ENCODE data around the gene PDE4B. TPM values are rescaled to one million over a fixed set of nuclear protein-coding genes. Genes with fewer than 3 reads are reported as not detected.

PDE4B gene
- polyA plus RNA-seq, 1 donor from 2014 or later: 135 TPM

- no peak overlapping the region for H3K27ac ChIP-seq (ENCODE audit: low read length)
- no peaks in the 10 kb centered on the region for H3K9me3 ChIP-seq (ENCODE audit: low read length)
- H4K20me1 ChIP-seq (ENCODE audit: insufficient read depth): no peaks in the 10 kb centered on the region
- H3K9me2 ChIP-seq (ENCODE audit: insufficient read depth, low read length): no peaks in the 10 kb centered on the region
- H3F3A ChIP-seq (ENCODE audit: insufficient read depth, low read length, poor library complexity, severe bottlenecking): no peaks in the 10 kb centered on the region
- H3K9ac ChIP-seq (ENCODE audit: low read length): no peak overlapping the region
- no peaks in the 10 kb centered on the region for H3K79me2 ChIP-seq (replicated peaks; ENCODE audit: insufficient read depth, low read length)
- no peak overlapping the region for H2AFZ ChIP-seq (ENCODE audit: low read depth, low read length)
- H3K4me2 ChIP-seq (ENCODE audit: low read length): no peak overlapping the region
- no peaks in the 10 kb centered on the region for H3K36me3 ChIP-seq (ENCODE audit: insufficient read depth, low read length)
- H3K27me3 ChIP-seq (ENCODE audit: insufficient read depth, low read depth, low read length): no peaks in the 10 kb centered on the region
- TF ChIP-seq RAD21 (conservative IDR thresholded peaks at IDR 0.05) (no peak), SMC3 (conservative IDR thresholded peaks at IDR 0.05; ENCODE audit: poor library complexity) (no peak), REST (IDR thresholded peaks at IDR 0.05; ENCODE audit: borderline replicate concordance) (no peak), CTCF (IDR thresholded peaks at IDR 0.05; ENCODE audit: poor library complexity, severe bottlenecking) (no peak), TAF1 (IDR thresholded peaks at IDR 0.05; ENCODE audit: low read depth) (no peak), POLR2AphosphoS5 (IDR thresholded peaks at IDR 0.05) (no peak), EZH2 (IDR thresholded peaks at IDR 0.05; ENCODE audit: borderline replicate concordance, insufficient read depth, low read length, poor library complexity, severe bottlenecking) (no peak), MXI1 (conservative IDR thresholded peaks at IDR 0.05; ENCODE audit: poor library complexity, severe bottlenecking) (no peak), EP300 (conservative IDR thresholded peaks at IDR 0.05; ENCODE audit: poor library complexity, severe bottlenecking) (no peak)
- H3K4me3 ChIP-seq (ENCODE audit: low read length): no peak overlapping the region
Measured at GRCh38 chr1:65890201-65890843, 97.6 kb downstream of the PDE4B start.

GRCh38 chr1:65894738-65895605 lies 102.3 kb downstream of the PDE4B start:
- no peaks in the 10 kb centered on the region for H4K20me1 ChIP-seq (ENCODE audit: insufficient read depth)
- no peaks in the 10 kb centered on the region for H3K79me2 ChIP-seq (replicated peaks; ENCODE audit: insufficient read depth, low read length)

More at GRCh38 chr1:65894738-65895605, 102.3 kb downstream of the PDE4B start:
- Histone ChIP-seq H3K4me3 (ENCODE audit: low read length) (no peak overlapping the region), H3K27ac (ENCODE audit: low read length) (no peak overlapping the region), H3K9me3 (ENCODE audit: low read length) (no peaks in the 10 kb centered on the region), H3K4me2 (ENCODE audit: low read length) (no peak overlapping the region), H3F3A (ENCODE audit: insufficient read depth, low read length, poor library complexity, severe bottlenecking) (no peaks in the 10 kb centered on the region), H3K9me2 (ENCODE audit: insufficient read depth, low read length) (no peaks in the 10 kb centered on the region), H3K9ac (ENCODE audit: low read length) (no peak overlapping the region), H2AFZ (ENCODE audit: low read depth, low read length) (no peak overlapping the region), H3K36me3 (ENCODE audit: insufficient read depth, low read length) (no peaks in the 10 kb centered on the region), H3K27me3 (ENCODE audit: insufficient read depth, low read depth, low read length) (no peaks in the 10 kb centered on the region)
- no peak for TF ChIP-seq MXI1 (conservative IDR thresholded peaks at IDR 0.05; ENCODE audit: poor library complexity, severe bottlenecking)
- no peak for TF ChIP-seq RAD21 (conservative IDR thresholded peaks at IDR 0.05)
- no peak for TF ChIP-seq CTCF (IDR thresholded peaks at IDR 0.05; ENCODE audit: poor library complexity, severe bottlenecking)
- TF ChIP-seq TAF1 (IDR thresholded peaks at IDR 0.05; ENCODE audit: low read depth): no peak
- no peak for TF ChIP-seq POLR2AphosphoS5 (IDR thresholded peaks at IDR 0.05)

All from neural cell (in vitro differentiated cells).